Prostate gland (tissue), 2 donors: ENCODE data around the gene PEAK1. TPM values are rescaled to one million over a fixed set of nuclear protein-coding genes. Genes with fewer than 3 reads are reported as not detected.

ENCODE experiments used
- DNase-seq: peaks from one replicate; pipeline ENCODE4 v3.0.0-alpha.2; 2019; ENCODE audit warnings: low spot score
- H3K27ac ChIP-seq, 2 donors: fragments of 200-600 bp; sonication (generic); 2 replicates each; pipeline ENCODE4 v1.5.1; 2017 to 2019
- H3K27me3 ChIP-seq: fragments of 200-600 bp; sonication (generic); replicated peaks from 2 replicates; pipeline ENCODE4 v1.5.1; 2019; ENCODE audit not compliant: insufficient read depth
- H3K36me3 ChIP-seq, 2 donors: fragments of 200-600 bp; sonication (generic); 1 replicate in 1 of 2; 2 replicates in 1 of 2; pipeline versions ENCODE4 v1.5.1 to v1.8.1; 2017 to 2019
- H3K4me1 ChIP-seq: fragments of 200-600 bp; sonication (generic); replicated peaks from 2 replicates; pipeline ENCODE4 v1.5.1; 2019
- H3K4me3 ChIP-seq, 2 donors: fragments of 200-600 bp; sonication (generic); 2 replicates each; pipeline ENCODE4 v1.5.1; 2017 to 2019
- H3K9me3 ChIP-seq: fragments of 200-600 bp; sonication (generic); 2 replicates; pipeline ENCODE4 v1.5.1; 2017
- POLR2A ChIP-seq: fragments of 450-650 bp; IDR thresholded peaks from one replicate; pipeline ENCODE4 v1.6.1; 2016; ENCODE audit warnings: antibody characterized with exemption, mild to moderate bottlenecking
- POLR2AphosphoS5 ChIP-seq: sonication (generic); formaldehyde crosslinking; IDR thresholded peaks from one replicate; pipeline ENCODE4 v1.6.1; 2017; ENCODE audit warnings: antibody characterized with exemption
- WGBS: methylation state at CpG from one replicate; pipeline ENCODE4 v1.1.5; 2018; 5-methylcytosine and 5-hydroxymethylcytosine counted together
- intact Hi-C: fragments of 100-400 bp; cut with DNase I; formaldehyde crosslinking; loops from one replicate; pipeline ENCODE4 v1.14.2; 2022
- total RNA-seq, 2 donors: library from RNA; depleted of rRNA; stranded (reverse); fragments of >200 nt; gene quantifications; one replicate each; pipeline ENCODE4 v1.1.0, GENCODE V29; 2016
- TF ChIP-seq, protein P1 (sequence below), 4 experiments: fragments of 200-600 bp in 2 of 4; fragments of 450-650 bp in 2 of 4; sonication (generic) in 2 of 4; IDR thresholded peaks; 1 replicate in 3 of 4; 2 replicates in 1 of 4; pipeline ENCODE4 v1.5.1; 2016 to 2019; ENCODE audit warnings: antibody characterized with exemption in 4 of 4, mild to moderate bottlenecking in 2 of 4, moderate library complexity in 2 of 4

PEAK1 gene
- total RNA-seq, 2 donors from 2014 or later: 11.3 to 108 TPM

DNA sequence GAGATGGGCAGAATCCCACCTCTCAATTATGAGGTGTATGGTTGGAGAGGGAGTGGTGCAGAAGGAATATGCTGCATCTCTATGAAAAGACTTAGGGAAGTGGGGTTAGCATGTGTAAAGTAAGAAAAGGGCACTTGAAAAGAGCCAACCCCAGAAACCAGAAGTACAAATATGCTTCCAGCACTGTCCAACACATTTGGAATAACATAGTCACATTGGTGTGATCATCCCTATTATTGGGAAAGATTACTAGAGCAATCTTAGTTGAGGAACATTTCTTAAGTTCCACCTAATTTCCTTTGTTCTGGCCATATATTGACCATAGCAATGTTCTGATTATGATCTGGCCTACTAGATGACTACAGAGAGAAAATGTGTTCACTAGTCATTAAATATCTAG, 35.0 kb upstream of the PEAK1 start:
- no peak for DNase-seq
- no peak overlapping the region for H3K4me3 ChIP-seq
- H3K27ac ChIP-seq: no peak overlapping the region
- H3K27me3 ChIP-seq: no peaks in the 10 kb centered on the region
- H3K9me3 ChIP-seq: no peaks in the 10 kb centered on the region
- TF ChIP-seq POLR2A (no peak), POLR2AphosphoS5 (no peak)
- TF ChIP-seq, protein P1, sequence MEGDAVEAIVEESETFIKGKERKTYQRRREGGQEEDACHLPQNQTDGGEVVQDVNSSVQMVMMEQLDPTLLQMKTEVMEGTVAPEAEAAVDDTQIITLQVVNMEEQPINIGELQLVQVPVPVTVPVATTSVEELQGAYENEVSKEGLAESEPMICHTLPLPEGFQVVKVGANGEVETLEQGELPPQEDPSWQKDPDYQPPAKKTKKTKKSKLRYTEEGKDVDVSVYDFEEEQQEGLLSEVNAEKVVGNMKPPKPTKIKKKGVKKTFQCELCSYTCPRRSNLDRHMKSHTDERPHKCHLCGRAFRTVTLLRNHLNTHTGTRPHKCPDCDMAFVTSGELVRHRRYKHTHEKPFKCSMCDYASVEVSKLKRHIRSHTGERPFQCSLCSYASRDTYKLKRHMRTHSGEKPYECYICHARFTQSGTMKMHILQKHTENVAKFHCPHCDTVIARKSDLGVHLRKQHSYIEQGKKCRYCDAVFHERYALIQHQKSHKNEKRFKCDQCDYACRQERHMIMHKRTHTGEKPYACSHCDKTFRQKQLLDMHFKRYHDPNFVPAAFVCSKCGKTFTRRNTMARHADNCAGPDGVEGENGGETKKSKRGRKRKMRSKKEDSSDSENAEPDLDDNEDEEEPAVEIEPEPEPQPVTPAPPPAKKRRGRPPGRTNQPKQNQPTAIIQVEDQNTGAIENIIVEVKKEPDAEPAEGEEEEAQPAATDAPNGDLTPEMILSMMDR (IDR thresholded peaks at IDR 0.05): no peak
- H3K4me1 ChIP-seq: no peaks in the 10 kb centered on the region
- intact Hi-C loops: no loop called here
- no peaks in the 10 kb centered on the region for H3K36me3 ChIP-seq

DNA sequence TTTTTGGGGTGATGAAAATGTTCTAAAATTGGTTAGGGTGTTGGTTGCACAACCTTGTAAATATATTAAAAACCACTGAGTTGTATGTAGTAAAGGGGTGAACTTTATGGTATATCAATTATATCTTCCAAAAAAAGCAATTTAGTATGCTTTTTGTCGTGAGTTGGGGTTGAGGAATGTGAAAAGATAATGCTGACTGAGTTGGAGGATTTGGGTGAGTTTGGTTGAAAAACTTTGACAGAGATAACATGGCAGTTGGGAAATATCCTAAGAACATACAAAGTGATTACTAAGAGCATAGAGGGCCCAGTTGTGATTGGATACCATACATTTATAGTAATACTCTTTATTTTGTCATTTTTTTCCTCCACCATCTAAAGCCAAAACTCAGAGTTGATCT, 34.4 kb upstream of the PEAK1 start:
- DNase-seq: no peak
- Histone ChIP-seq H3K27me3 (no peaks in the 10 kb centered on the region), H3K27ac (no peak overlapping the region), H3K4me3 (no peak overlapping the region), H3K9me3 (no peaks in the 10 kb centered on the region), H3K36me3 (no peaks in the 10 kb centered on the region), H3K4me1 (no peaks in the 10 kb centered on the region)
- intact Hi-C loops: no loop called here
- TF ChIP-seq POLR2A (no peak), POLR2AphosphoS5 (no peak)
- TF ChIP-seq, protein P1 (IDR thresholded peaks at IDR 0.05): no peak
- WGBS: 85% methylated on average over 1 of the region's 1 CpG

DNA sequence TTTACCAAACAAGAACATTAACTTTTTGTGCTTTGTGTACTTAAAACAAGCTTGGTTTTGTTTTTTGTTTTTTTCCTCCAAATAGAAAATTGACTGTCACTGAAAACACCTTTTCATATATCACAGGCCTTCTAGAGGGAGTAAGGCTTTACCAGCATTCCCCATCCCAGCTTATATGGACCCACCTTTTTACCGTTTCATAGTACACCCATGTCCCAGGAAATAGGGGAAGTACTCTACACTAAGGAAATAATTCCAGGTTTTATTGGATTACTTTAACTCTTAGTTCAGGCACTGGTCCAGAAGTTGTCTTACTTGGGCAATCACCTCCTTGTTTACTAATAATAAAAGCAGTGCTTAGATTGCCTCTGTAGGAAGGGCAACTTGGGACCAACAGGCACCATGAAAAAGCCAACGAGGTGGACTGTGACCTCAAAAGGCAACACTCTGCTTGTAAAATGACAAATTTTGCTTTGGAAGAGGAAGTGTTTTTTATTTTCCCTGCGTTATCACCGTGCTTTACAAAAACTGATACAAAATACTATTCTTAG, 27.0 kb upstream of the PEAK1 start:
- WGBS: 46% methylated on average over 4 of the region's 4 CpGs
- no peak overlapping the region for H3K27ac ChIP-seq
- no peaks in the 10 kb centered on the region for H3K36me3 ChIP-seq
- peak; percentile 46 for TF ChIP-seq POLR2AphosphoS5
- no peak for TF ChIP-seq POLR2A
- peak; percentile 14 for DNase-seq
- no peaks in the 10 kb centered on the region for H3K4me1 ChIP-seq
- H3K4me3 ChIP-seq: no peak overlapping the region
- H3K9me3 ChIP-seq: no peaks in the 10 kb centered on the region
- intact Hi-C loops: no loop called here
- H3K27me3 ChIP-seq: no peaks in the 10 kb centered on the region

- 66% methylated on average over 3 of the region's 3 CpGs for WGBS
- Histone ChIP-seq H3K36me3 (no peaks in the 10 kb centered on the region), H3K4me3 (no peak overlapping the region), H3K27me3 (no peaks in the 10 kb centered on the region), H3K4me1 (no peaks in the 10 kb centered on the region), H3K9me3 (no peaks in the 10 kb centered on the region), H3K27ac (no peak overlapping the region)
- intact Hi-C loops: no loop called here
- DNase-seq: no peak
- TF ChIP-seq POLR2A (no peak), POLR2AphosphoS5 (no peak)
- TF ChIP-seq, protein P1 (IDR thresholded peaks at IDR 0.05): no peak
Measured at GRCh38 chr15:77440378-77440999, 20.6 kb upstream of the PEAK1 start.

- no peak for TF ChIP-seq POLR2AphosphoS5
- 89% methylated on average over 4 of the region's 4 CpGs for WGBS
- intact Hi-C loops: no loop called here
Measured at GRCh38 chr15:77437264-77437663, 17.4 kb upstream of the PEAK1 start.

GRCh38 chr15:77436822-77437221, 16.9 kb upstream of the PEAK1 start:
- intact Hi-C loops: no loop called here
- no peaks in the 10 kb centered on the region for H3K27me3 ChIP-seq
- H3K9me3 ChIP-seq: no peaks in the 10 kb centered on the region
- no peak overlapping the region for H3K4me3 ChIP-seq
- 87% methylated on average over 2 of the region's 2 CpGs for WGBS
- H3K27ac ChIP-seq: no peak overlapping the region
- TF ChIP-seq POLR2AphosphoS5 (no peak), POLR2A (no peak)
- TF ChIP-seq, protein P1 (IDR thresholded peaks at IDR 0.05): no peak
- no peak for DNase-seq
- H3K4me1 ChIP-seq: no peaks in the 10 kb centered on the region
- no peaks in the 10 kb centered on the region for H3K36me3 ChIP-seq

More at GRCh38 chr15:77437264-77437663, 17.4 kb upstream of the PEAK1 start:
- Histone ChIP-seq H3K27ac (no peak overlapping the region), H3K36me3 (no peaks in the 10 kb centered on the region), H3K27me3 (no peaks in the 10 kb centered on the region), H3K4me1 (no peaks in the 10 kb centered on the region), H3K9me3 (no peaks in the 10 kb centered on the region), H3K4me3 (no peak overlapping the region)
- DNase-seq: no peak
